Caco-2 (cell line): ENCODE data around the gene NTHL1. TPM values are rescaled to one million over a fixed set of nuclear protein-coding genes. Genes with fewer than 3 reads are reported as not detected.

Experiments
- BruUV-seq: library from RNA; stranded (reverse); fragments of 400-500 nt; replicated peaks from 2 replicates; lab custom pipeline; 2021; lab: Mats Ljungman, UMichigan
- CTCF ChIA-PET: fragments of 300-600 bp; sonication (Branson Sonifier 250); formaldehyde crosslinking; loops from one replicate; lab custom pipeline; 2022; ENCODE audit warnings: antibody characterized with exemption; lab: Charles Lee
- POLR2A ChIA-PET: fragments of 300-600 bp; sonication (Branson Sonifier 250); formaldehyde crosslinking; loops from one replicate; lab custom pipeline; 2022; ENCODE audit warnings: antibody characterized with exemption; lab: Charles Lee
- DNase-seq, 2 experiments: peaks; one replicate each; pipeline versions ENCODE4 v3.0.0 to v3.0.0-alpha.2; 2020 to 2022
- H3K27me3 ChIP-seq: replicated peaks from 2 replicates; pipeline ENCODE4 v1.6.0; 2011; ENCODE audit warnings: low read length; ENCODE audit not compliant: control insufficient read depth, insufficient read depth
- H3K36me3 ChIP-seq: 2 replicates; pipeline ENCODE4 v1.5.1; 2011; ENCODE audit warnings: low read length; ENCODE audit not compliant: control insufficient read depth, insufficient read depth
- H3K4me1 ChIP-seq: fragments of 250-450 bp; sonication (Bioruptor Pico); 2 replicates; pipeline ENCODE4 v1.5.1; 2020; ENCODE audit warnings: mild to moderate bottlenecking
- H3K4me3 ChIP-seq: 2 replicates; pipeline ENCODE4 v1.5.1; 2011; ENCODE audit warnings: low read depth, mild to moderate bottlenecking, control low read depth, low read length
- H3K9me3 ChIP-seq: fragments of 250-450 bp; sonication (Bioruptor Pico); 2 replicates; pipeline ENCODE4 v1.5.1; 2020; ENCODE audit warnings: mild to moderate bottlenecking, moderate library complexity
- H3K27ac Mint-ChIP-seq: one replicate; pipeline ENCODE4 v1.8.0; 2022; ENCODE audit warnings: mixed read lengths; ENCODE audit not compliant: unreplicated experiment
- H3K27me3 Mint-ChIP-seq: one replicate; pipeline ENCODE4 v1.8.0; 2022; ENCODE audit warnings: mixed read lengths; ENCODE audit not compliant: insufficient read depth, unreplicated experiment
- H3K36me3 Mint-ChIP-seq: one replicate; pipeline ENCODE4 v1.8.0; 2022; ENCODE audit warnings: mild to moderate bottlenecking, mixed read lengths; ENCODE audit not compliant: insufficient read depth, unreplicated experiment
- H3K4me1 Mint-ChIP-seq: one replicate; pipeline ENCODE4 v1.8.0; 2022; ENCODE audit warnings: low read depth, mixed read lengths; ENCODE audit not compliant: unreplicated experiment
- H3K4me3 Mint-ChIP-seq: one replicate; pipeline ENCODE4 v1.8.0; 2022; ENCODE audit warnings: mild to moderate bottlenecking, moderate library complexity, mixed read lengths; ENCODE audit not compliant: unreplicated experiment
- H3K9me3 Mint-ChIP-seq: one replicate; pipeline ENCODE4 v1.8.0; 2022; ENCODE audit warnings: mixed read lengths; ENCODE audit not compliant: unreplicated experiment
- CTCF ChIP-seq, 2 experiments: fragments of 200-600 bp in 1 of 2; IDR thresholded peaks; 1 replicate in 1 of 2; 2 replicates in 1 of 2; pipeline versions ENCODE4 v1.5.1 to v1.8.0; 2011 to 2022; ENCODE audit warnings: antibody characterized with exemption in 1 of 2, control low read depth in 1 of 2, inconsistent platforms in 1 of 2, low read depth in 1 of 2, low read length in 1 of 2, mild to moderate bottlenecking in 1 of 2, moderate library complexity in 1 of 2; ENCODE audit not compliant: insufficient read depth in 1 of 2, severe bottlenecking in 1 of 2, unreplicated experiment in 1 of 2
- intact Hi-C: fragments of 100-400 bp; cut with micrococcal nuclease; formaldehyde crosslinking; loops from one replicate; pipeline ENCODE4 v1.10.0; 2022; ENCODE audit not compliant: unreplicated experiment
- total RNA-seq: library from RNA; stranded (reverse); gene quantifications from 2 replicates; pipeline ENCODE4 v1.2.3, GENCODE V29; 2022

The NTHL1 gene
- total RNA-seq, 1 experiment from 2014 or later: 38.6 TPM

GRCh38 chr16:2090777-2091546, 43.3 kb upstream of the NTHL1 start:
- H3K36me3 ChIP-seq: no peaks in the 10 kb centered on the region; the same call in 1 of the 2 replicates
- POLR2A ChIA-PET: interaction anchor here (0.5 to 2.0 kb wide), 9 partner anchors 38 to 1559 kb away, joined by 3 to 12 read pairs (median 5); partner anchors contain the start of genes ECI1, RPS2, TEDC2 and TRAF7
- DNase-seq: peak; percentile 94 to 96

GRCh38 chr16:2090481-2090776, 42.8 kb upstream of the NTHL1 start:
- H3K9me3 ChIP-seq: no peaks in the 10 kb centered on the region
- no peak for TF ChIP-seq CTCF (IDR thresholded peaks at IDR 0.05; ENCODE audit: insufficient read depth in 1 of 2, low read depth in 1 of 2, low read length in 1 of 2, severe bottlenecking in 1 of 2, unreplicated experiment in 1 of 2)
- ChIA-PET POLR2A (interaction anchor here (0.6 to 2.0 kb wide), 5 partner anchors 38 to 369 kb away, joined by 3 to 12 read pairs (median 5); partner anchors contain the start of genes RPS2, TEDC2 and TRAF7), CTCF (interaction anchor here (0.6 to 2.1 kb wide), 12 partner anchors 11 to 248 kb away, joined by 3 to 18 read pairs (median 4); partner anchors contain the start of genes NTHL1, TRAF7 and TSC2)
- Mint-ChIP-seq H3K27me3 (no peaks in the 10 kb centered on the region), H3K4me1 (no peaks in the 10 kb centered on the region), H3K4me3 (peak overlapping the region; percentile 70), H3K27ac (peak overlapping the region; percentile 32), H3K36me3 (peaks cover 67% of the 10 kb centered on the region), H3K9me3 (no peaks in the 10 kb centered on the region)
- no peak for DNase-seq
- H3K36me3 ChIP-seq: no peaks in the 10 kb centered on the region; the same call in 1 of the 2 replicates
- intact Hi-C loops: loop anchor here (2.0 kb wide), 1 partner anchor 34 kb away; no protein-coding TSS in a partner anchor
- H3K27me3 ChIP-seq: no peaks in the 10 kb centered on the region
- peaks cover 22% of the 10 kb centered on the region for H3K4me1 ChIP-seq
- BruUV-seq: no TSS peak
- peak overlapping the region; percentile 63 for H3K4me3 ChIP-seq

More at GRCh38 chr16:2090777-2091546, 43.3 kb upstream of the NTHL1 start:
- intact Hi-C loops: loop anchor here (1.0 to 2.0 kb wide), 2 partner anchors 34 to 68 kb away; no protein-coding TSS in a partner anchor
- Mint-ChIP-seq H3K4me1 (no peaks in the 10 kb centered on the region), H3K9me3 (no peaks in the 10 kb centered on the region), H3K36me3 (peaks cover 66% of the 10 kb centered on the region), H3K27ac (peak overlapping the region; percentile 32), H3K4me3 (peak overlapping the region; percentile 70), H3K27me3 (no peaks in the 10 kb centered on the region)
- Histone ChIP-seq H3K4me1 (peaks cover 22% of the 10 kb centered on the region), H3K27me3 (no peaks in the 10 kb centered on the region), H3K9me3 (no peaks in the 10 kb centered on the region), H3K4me3 (peak overlapping the region; percentile 63)
- BruUV-seq: no TSS peak
- CTCF ChIA-PET: interaction anchor here (0.6 to 2.1 kb wide), 12 partner anchors 12 to 249 kb away, joined by 3 to 18 read pairs (median 4); partner anchors contain the start of genes NTHL1, TRAF7 and TSC2
- peak; percentile 35 to 69 for TF ChIP-seq CTCF (IDR thresholded peaks at IDR 0.05; ENCODE audit: insufficient read depth in 1 of 2, low read depth in 1 of 2, low read length in 1 of 2, severe bottlenecking in 1 of 2, unreplicated experiment in 1 of 2)
